ENCODE data around the gene GPR39.

DNA sequence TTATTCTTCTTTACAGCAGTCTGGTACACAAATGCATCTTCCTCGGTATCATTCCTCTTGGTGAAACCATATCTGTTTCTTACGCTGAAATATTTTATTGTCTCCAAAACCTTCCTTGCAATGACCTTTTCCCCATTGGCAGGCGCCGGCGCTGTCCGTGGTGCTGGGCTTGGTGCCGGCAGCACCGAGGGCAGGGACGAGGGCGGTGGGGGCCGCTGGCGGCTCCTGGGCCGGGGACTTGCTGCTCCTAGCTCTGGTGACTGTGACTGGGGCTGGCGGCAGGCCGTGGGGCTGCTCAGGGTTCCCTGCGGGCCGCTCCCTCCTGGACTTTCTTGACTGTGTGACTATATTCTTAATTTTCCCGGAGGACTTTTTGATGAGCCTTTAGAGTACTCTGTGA, 72.5 kb downstream of the GPR39 start:
- TF ChIP-seq, protein P1, sequence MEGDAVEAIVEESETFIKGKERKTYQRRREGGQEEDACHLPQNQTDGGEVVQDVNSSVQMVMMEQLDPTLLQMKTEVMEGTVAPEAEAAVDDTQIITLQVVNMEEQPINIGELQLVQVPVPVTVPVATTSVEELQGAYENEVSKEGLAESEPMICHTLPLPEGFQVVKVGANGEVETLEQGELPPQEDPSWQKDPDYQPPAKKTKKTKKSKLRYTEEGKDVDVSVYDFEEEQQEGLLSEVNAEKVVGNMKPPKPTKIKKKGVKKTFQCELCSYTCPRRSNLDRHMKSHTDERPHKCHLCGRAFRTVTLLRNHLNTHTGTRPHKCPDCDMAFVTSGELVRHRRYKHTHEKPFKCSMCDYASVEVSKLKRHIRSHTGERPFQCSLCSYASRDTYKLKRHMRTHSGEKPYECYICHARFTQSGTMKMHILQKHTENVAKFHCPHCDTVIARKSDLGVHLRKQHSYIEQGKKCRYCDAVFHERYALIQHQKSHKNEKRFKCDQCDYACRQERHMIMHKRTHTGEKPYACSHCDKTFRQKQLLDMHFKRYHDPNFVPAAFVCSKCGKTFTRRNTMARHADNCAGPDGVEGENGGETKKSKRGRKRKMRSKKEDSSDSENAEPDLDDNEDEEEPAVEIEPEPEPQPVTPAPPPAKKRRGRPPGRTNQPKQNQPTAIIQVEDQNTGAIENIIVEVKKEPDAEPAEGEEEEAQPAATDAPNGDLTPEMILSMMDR (IDR thresholded peaks at IDR 0.05) = no peak
- TF ChIP-seq POLR2A (IDR thresholded peaks at IDR 0.05) = no peak
